Upper lobe of left lung (tissue), 6 donors: ENCODE data around the gene PIR. TPM values are rescaled to one million over a fixed set of nuclear protein-coding genes. Genes with fewer than 3 reads are reported as not detected.
A peak's percentile ranks its signal among the peaks of the same experiment; 100 is the strongest.

ENCODE experiments used
- ATAC-seq, 2 donors: fragments of 200-7000 bp; cut with Tn5 transposase; one replicate each; pipeline ENCODE4 v1.9.1; 2022; ENCODE audit warnings: mild to moderate bottlenecking in 2 of 2, moderate library complexity in 2 of 2; ENCODE audit not compliant: low FRiP score in 2 of 2
- DNase-seq, 2 donors: peaks; one replicate each; pipeline ENCODE4 v3.0.0-alpha.2; 2019 to 2020
- H3K27ac ChIP-seq, 4 donors: fragments of 200-600 bp; sonication (generic); one replicate each; pipeline ENCODE4 v1.5.1; 2016 to 2019
- H3K27me3 ChIP-seq, 4 donors: fragments of 200-600 bp; sonication (generic); one replicate each; pipeline ENCODE4 v1.5.1; 2017 to 2019
- H3K36me3 ChIP-seq, 4 donors: fragments of 200-600 bp; sonication (generic); one replicate each; pipeline ENCODE4 v1.5.1; 2016 to 2019
- H3K4me1 ChIP-seq, 4 donors: fragments of 200-600 bp; sonication (generic); one replicate each; pipeline ENCODE4 v1.5.1; 2018 to 2019
- H3K4me3 ChIP-seq, 4 donors: fragments of 200-600 bp; sonication (generic); one replicate each; pipeline ENCODE4 v1.5.1; 2017 to 2019; ENCODE audit warnings: mild to moderate bottlenecking in 2 of 4, moderate library complexity in 1 of 4
- H3K9me3 ChIP-seq, 4 donors: fragments of 200-600 bp; sonication (generic); one replicate each; pipeline ENCODE4 v1.5.1; 2018 to 2019
- CTCF ChIP-seq, 6 experiments: fragments of 450-650 bp in 4 of 6; fragments of 200-600 bp in 2 of 6; sonication (generic) in 2 of 6; IDR thresholded peaks; one replicate each; pipeline ENCODE4 v1.5.1; 2016 to 2019; ENCODE audit warnings: antibody characterized with exemption in 6 of 6
- EP300 ChIP-seq, 4 donors: sonication (generic); formaldehyde crosslinking; IDR thresholded peaks; one replicate each; pipeline ENCODE4 v1.5.1; 2017; ENCODE audit warnings: antibody characterized with exemption in 4 of 4, control low read depth in 2 of 4
- POLR2A ChIP-seq, 4 donors: fragments of 450-650 bp; IDR thresholded peaks; one replicate each; pipeline ENCODE4 v1.5.1; 2016 to 2017; ENCODE audit warnings: antibody characterized with exemption in 4 of 4, mild to moderate bottlenecking in 2 of 4
- POLR2AphosphoS5 ChIP-seq, 2 donors: sonication (generic); formaldehyde crosslinking; IDR thresholded peaks; one replicate each; pipeline ENCODE4 v1.5.1; 2017; ENCODE audit warnings: antibody characterized with exemption in 2 of 2
- WGBS, 2 donors: methylation state at CpG; one replicate each; pipeline ENCODE4 v1.1.5; 2017 to 2018; 5-methylcytosine and 5-hydroxymethylcytosine counted together
- total RNA-seq, 6 donors: library from RNA; depleted of rRNA in 4 of 6; stranded (reverse); fragments of >200 nt in 4 of 6; gene quantifications; one replicate each; pipeline versions ENCODE4 v1.1.0 to v1.2.1, GENCODE V29; 2016 to 2021
- donor health status: DM: no; HTN: no; CAD: no; lungs with moderate emphysema.
- donor health status: DM: no; HTN: yes; CAD: no; lungs with severe emphysema.

Gene PIR
- total RNA-seq, 6 donors from 2014 or later: 11.7 to 20.6 (median 18.5) TPM

- TF ChIP-seq EP300 (IDR thresholded peaks at IDR 0.05) (no peak), POLR2AphosphoS5 (IDR thresholded peaks at IDR 0.05) (no peak), POLR2A (IDR thresholded peaks at IDR 0.05) (no peak), CTCF (IDR thresholded peaks at IDR 0.05) (no peak)
- 69 to 87% methylated on average over 3 of the region's 3 CpGs for WGBS, 2 donors
- no peak for DNase-seq
These were observed 93.2 kb downstream of the PIR start for GRCh38 chrX:15399962-15400391.

GRCh38 chrX:15398874-15399273, 94.3 kb downstream of the PIR start:
- DNase-seq: no peak
- no peak overlapping the region for H3K27ac ChIP-seq
- H3K9me3 ChIP-seq: no peaks in the 10 kb centered on the region
- H3K4me1 ChIP-seq: no peaks in the 10 kb centered on the region
- H3K27me3 ChIP-seq: no peaks in the 10 kb centered on the region
- ATAC-seq: no peak
- no peak for TF ChIP-seq POLR2A (IDR thresholded peaks at IDR 0.05)
- TF ChIP-seq EP300 (IDR thresholded peaks at IDR 0.05): no peak
- TF ChIP-seq POLR2AphosphoS5 (IDR thresholded peaks at IDR 0.05): no peak
- TF ChIP-seq CTCF (IDR thresholded peaks at IDR 0.05): no peak
- no peak overlapping the region for H3K4me3 ChIP-seq
- H3K36me3 ChIP-seq: no peaks in the 10 kb centered on the region

More at GRCh38 chrX:15399962-15400391, 93.2 kb downstream of the PIR start:
- no peaks in the 10 kb centered on the region for H3K36me3 ChIP-seq
- no peak overlapping the region for H3K27ac ChIP-seq
- ATAC-seq: peak in 1 of 2 donors; percentile 44
- H3K4me3 ChIP-seq: no peak overlapping the region
- H3K4me1 ChIP-seq: no peaks in the 10 kb centered on the region
- H3K9me3 ChIP-seq: no peaks in the 10 kb centered on the region
- H3K27me3 ChIP-seq: no peaks in the 10 kb centered on the region

- TF ChIP-seq POLR2A (IDR thresholded peaks at IDR 0.05): no peak
- no peak for TF ChIP-seq POLR2AphosphoS5 (IDR thresholded peaks at IDR 0.05)
- TF ChIP-seq CTCF (IDR thresholded peaks at IDR 0.05): no peak
- TF ChIP-seq EP300 (IDR thresholded peaks at IDR 0.05): no peak
- Histone ChIP-seq H3K27me3 (no peaks in the 10 kb centered on the region), H3K4me3 (no peak overlapping the region), H3K36me3 (no peaks in the 10 kb centered on the region), H3K27ac (no peak overlapping the region), H3K4me1 (no peaks in the 10 kb centered on the region), H3K9me3 (no peaks in the 10 kb centered on the region)
- 76 to 78% methylated on average over 2 of the region's 2 CpGs for WGBS, 2 donors
- ATAC-seq (no peak), DNase-seq (no peak)
These were observed 97.3 kb downstream of the PIR start for GRCh38 chrX:15395789-15396188.

GRCh38 chrX:15391850-15392249, 101.3 kb downstream of the PIR start:
- ATAC-seq: no peak
- Histone ChIP-seq H3K36me3 (no peaks in the 10 kb centered on the region), H3K27ac (no peak overlapping the region), H3K4me3 (no peak overlapping the region), H3K9me3 (no peaks in the 10 kb centered on the region), H3K4me1 (no peaks in the 10 kb centered on the region), H3K27me3 (no peaks in the 10 kb centered on the region)
- WGBS, 2 donors: 68 to 89% methylated on average over 4 of the region's 4 CpGs
- no peak for DNase-seq
- TF ChIP-seq EP300 (IDR thresholded peaks at IDR 0.05): no peak
- no peak for TF ChIP-seq CTCF (IDR thresholded peaks at IDR 0.05)
- no peak for TF ChIP-seq POLR2A (IDR thresholded peaks at IDR 0.05)
- no peak for TF ChIP-seq POLR2AphosphoS5 (IDR thresholded peaks at IDR 0.05)

GRCh38 chrX:15384304-15384703, 108.8 kb downstream of the PIR start, which contains the start of gene VEGFD:
Gene VEGFD (minus strand): TSS chrX:15384413. CDS start chrX:15383946, 467 bp downstream.
- ATAC-seq (no peak), DNase-seq (no peak)
- Histone ChIP-seq H3K27me3 (no peaks in the 10 kb centered on the region), H3K27ac (no peak within 1 kb of the TSS), H3K4me1 (no peaks in the 10 kb centered on the region), H3K9me3 (no peaks in the 10 kb centered on the region), H3K36me3 (no peaks in the 10 kb centered on the region), H3K4me3 (peak within 1 kb of the TSS in 1 of 4 donors; percentile 13)
- 63% methylated on average over 2 of the region's 2 CpGs; no CpG with 5 or more reads in 1 of the 2 donors for WGBS, 2 donors
- TF ChIP-seq POLR2A (IDR thresholded peaks at IDR 0.05) (no peak), EP300 (IDR thresholded peaks at IDR 0.05) (no peak), CTCF (IDR thresholded peaks at IDR 0.05) (no peak), POLR2AphosphoS5 (IDR thresholded peaks at IDR 0.05) (no peak)
